ENCODE measurements around the gene GAS7. TPM values are rescaled to one million over a fixed set of nuclear protein-coding genes. Genes with fewer than 3 reads are reported as not detected.

Gene GAS7
- total and polyA plus RNA-seq, 7 donors: 1.4 to 16.9 (median 7.0) TPM

DNA sequence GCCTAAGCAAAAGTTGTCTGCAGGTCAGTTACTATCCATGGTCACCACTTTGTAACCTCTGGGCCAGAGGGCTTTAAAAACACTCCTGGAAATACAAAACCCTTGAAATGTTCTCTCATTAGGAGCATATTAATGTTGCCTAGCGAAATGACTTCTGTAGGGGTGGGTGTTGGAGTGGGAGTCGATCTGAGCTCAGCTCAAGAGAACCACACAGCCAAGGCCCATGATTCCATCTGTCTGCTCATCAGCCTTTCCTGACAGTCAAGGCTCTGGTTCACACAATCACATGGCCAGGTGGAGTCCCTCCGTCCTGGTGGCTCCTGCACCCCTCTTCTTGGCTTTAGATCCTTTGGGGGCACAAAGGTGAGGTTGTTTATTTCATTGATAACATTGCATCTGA lies 320.1 kb downstream of the GAS7 start:
- TF ChIP-seq, protein P1, sequence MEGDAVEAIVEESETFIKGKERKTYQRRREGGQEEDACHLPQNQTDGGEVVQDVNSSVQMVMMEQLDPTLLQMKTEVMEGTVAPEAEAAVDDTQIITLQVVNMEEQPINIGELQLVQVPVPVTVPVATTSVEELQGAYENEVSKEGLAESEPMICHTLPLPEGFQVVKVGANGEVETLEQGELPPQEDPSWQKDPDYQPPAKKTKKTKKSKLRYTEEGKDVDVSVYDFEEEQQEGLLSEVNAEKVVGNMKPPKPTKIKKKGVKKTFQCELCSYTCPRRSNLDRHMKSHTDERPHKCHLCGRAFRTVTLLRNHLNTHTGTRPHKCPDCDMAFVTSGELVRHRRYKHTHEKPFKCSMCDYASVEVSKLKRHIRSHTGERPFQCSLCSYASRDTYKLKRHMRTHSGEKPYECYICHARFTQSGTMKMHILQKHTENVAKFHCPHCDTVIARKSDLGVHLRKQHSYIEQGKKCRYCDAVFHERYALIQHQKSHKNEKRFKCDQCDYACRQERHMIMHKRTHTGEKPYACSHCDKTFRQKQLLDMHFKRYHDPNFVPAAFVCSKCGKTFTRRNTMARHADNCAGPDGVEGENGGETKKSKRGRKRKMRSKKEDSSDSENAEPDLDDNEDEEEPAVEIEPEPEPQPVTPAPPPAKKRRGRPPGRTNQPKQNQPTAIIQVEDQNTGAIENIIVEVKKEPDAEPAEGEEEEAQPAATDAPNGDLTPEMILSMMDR (IDR thresholded peaks at IDR 0.05): no peak
- Histone ChIP-seq H3K27me3 (ENCODE audit: insufficient read depth in 3 of 3, low read length in 2 of 3) (no peaks in the 10 kb centered on the region), H3K27ac (no peak overlapping the region), H3K4me3 (no peak overlapping the region), H3K9me3 (peaks cover 12% of the 10 kb centered on the region), H3K36me3 (ENCODE audit: insufficient read depth in 1 of 2, low read depth in 1 of 2) (no peaks in the 10 kb centered on the region), H3K4me1 (no peaks in the 10 kb centered on the region)
- DNase-seq: no peak
- WGBS, 3 donors: 71 to 74% (median 72%) methylated on average over 3 of the region's 3 CpGs
- ATAC-seq: no peak
- intact Hi-C loops (cut with DNase I): no loop called here

DNA sequence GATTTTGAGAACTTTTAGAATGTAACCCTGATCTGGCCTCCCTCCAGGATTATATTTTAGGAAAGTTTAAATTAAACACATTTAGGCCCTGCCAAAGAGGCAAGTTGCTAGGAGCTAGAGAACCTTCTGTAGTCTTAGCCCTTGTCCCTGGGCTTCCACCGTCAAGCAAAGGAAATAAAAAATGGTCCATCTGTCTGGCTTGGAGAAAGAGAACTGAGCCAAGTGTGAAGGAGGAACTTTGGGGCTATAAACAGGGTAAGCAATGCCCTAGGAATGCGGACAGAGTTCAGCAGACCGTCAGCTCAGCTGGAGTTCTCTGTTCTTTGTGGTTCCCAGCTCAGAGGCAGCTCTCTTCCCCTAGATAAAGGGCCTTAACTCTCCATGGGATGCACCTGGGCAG lies 323.0 kb downstream of the GAS7 start:
- no peak for ATAC-seq
- 41 to 62% (median 47%) methylated on average over 3 of the region's 3 CpGs for WGBS, 3 donors

DNA sequence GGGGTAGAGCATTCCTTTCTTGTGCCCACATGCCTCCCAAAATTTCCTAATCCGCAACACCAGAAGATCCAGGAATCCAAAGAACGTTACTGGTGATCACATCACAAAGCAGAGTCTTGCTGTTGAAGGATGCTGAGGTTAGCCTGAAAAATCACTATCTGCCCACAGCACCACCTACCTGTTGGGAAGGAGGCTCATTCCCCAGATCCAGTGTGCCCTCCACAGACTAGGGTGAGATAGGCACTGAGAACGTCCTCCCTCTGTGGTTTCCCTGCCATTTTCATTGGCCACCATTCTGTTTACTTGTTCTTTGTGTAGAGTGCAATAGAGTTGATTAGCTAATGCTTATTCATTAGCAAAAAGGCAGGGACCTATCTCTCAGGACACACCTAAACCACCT lies 323.7 kb downstream of the GAS7 start:
- TF ChIP-seq, protein P1 (IDR thresholded peaks at IDR 0.05): no peak
- no peak for ATAC-seq
- no peak overlapping the region for H3K4me3 ChIP-seq
- no peak for DNase-seq
- H3K9me3 ChIP-seq: no peaks in the 10 kb centered on the region
- H3K27ac ChIP-seq: no peak overlapping the region
- intact Hi-C loops (cut with DNase I): no loop called here
- no peaks in the 10 kb centered on the region for H3K27me3 ChIP-seq (ENCODE audit: insufficient read depth in 3 of 3, low read length in 2 of 3)
- no peaks in the 10 kb centered on the region for H3K36me3 ChIP-seq (ENCODE audit: insufficient read depth in 1 of 2, low read depth in 1 of 2)
- WGBS, 3 donors: 73 to 86% (median 79%) methylated on average over 3 of the region's 3 CpGs
- H3K4me1 ChIP-seq: no peaks in the 10 kb centered on the region

More for the DNA sequence above, 323.0 kb downstream of the GAS7 start:
- Histone ChIP-seq H3K4me1 (no peaks in the 10 kb centered on the region), H3K36me3 (ENCODE audit: insufficient read depth in 1 of 2, low read depth in 1 of 2) (no peaks in the 10 kb centered on the region), H3K9me3 (no peaks in the 10 kb centered on the region), H3K27me3 (ENCODE audit: insufficient read depth in 3 of 3, low read length in 2 of 3) (no peaks in the 10 kb centered on the region), H3K27ac (no peak overlapping the region), H3K4me3 (no peak overlapping the region)
- DNase-seq: no peak
- intact Hi-C loops (cut with DNase I): no loop called here
- TF ChIP-seq, protein P1 (IDR thresholded peaks at IDR 0.05): no peak

DNA sequence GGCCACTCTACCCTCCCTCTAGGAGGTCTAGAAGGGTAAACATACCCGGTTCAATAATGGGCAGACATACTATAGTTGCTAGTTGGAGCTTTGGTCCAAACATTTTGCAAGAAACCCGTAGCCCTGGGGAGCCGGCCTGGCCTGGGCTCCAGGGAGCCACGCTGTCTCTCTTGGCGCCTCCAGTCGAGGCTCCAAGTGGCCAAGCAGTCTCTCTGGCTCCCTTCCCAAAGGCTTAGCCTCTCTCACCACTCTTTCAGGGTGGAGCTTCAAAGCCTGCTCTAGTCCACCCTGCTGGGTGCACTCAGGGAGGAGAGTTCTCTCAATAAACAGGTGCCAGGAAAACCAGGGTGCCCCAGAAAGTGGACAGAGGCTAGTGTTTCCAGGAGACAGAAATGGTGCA lies 325.6 kb downstream of the GAS7 start:
- TF ChIP-seq, protein P1 (IDR thresholded peaks at IDR 0.05): no peak
- no peaks in the 10 kb centered on the region for H3K27me3 ChIP-seq (ENCODE audit: insufficient read depth in 3 of 3, low read length in 2 of 3)
- no peak overlapping the region for H3K27ac ChIP-seq
- WGBS, 3 donors: 52 to 69% (median 61%) methylated on average over 6 of the region's 6 CpGs
- intact Hi-C loops (cut with DNase I): no loop called here
- ATAC-seq (no peak), DNase-seq (no peak)
- no peak overlapping the region for H3K4me3 ChIP-seq
- H3K9me3 ChIP-seq: no peaks in the 10 kb centered on the region
- no peaks in the 10 kb centered on the region for H3K4me1 ChIP-seq
- no peaks in the 10 kb centered on the region for H3K36me3 ChIP-seq (ENCODE audit: insufficient read depth in 1 of 2, low read depth in 1 of 2)

DNA sequence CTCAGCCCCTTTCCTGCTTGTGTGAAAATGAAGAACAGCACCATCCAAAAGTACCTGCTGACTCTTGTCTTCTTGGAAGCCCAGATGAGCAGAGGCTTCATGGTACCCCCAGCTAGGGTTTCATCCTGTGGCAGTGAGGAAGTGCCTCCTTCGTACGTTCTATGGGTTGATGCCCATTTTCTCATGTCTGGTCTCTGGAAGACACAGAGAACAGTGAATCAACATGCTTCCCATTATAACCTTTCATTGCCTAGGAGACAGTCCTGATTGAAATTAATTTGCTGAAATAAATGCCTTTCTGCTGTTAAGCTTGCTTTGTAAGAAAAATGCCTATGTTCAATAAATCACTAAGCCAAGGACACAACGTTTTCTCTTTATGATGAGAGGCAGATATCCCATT lies 329.9 kb downstream of the GAS7 start:
- DNase-seq (no peak), ATAC-seq (no peak)
- Histone ChIP-seq H3K4me3 (no peak overlapping the region), H3K9me3 (no peaks in the 10 kb centered on the region), H3K27me3 (ENCODE audit: insufficient read depth in 3 of 3, low read length in 2 of 3) (no peaks in the 10 kb centered on the region), H3K27ac (no peak overlapping the region), H3K36me3 (ENCODE audit: insufficient read depth in 1 of 2, low read depth in 1 of 2) (no peaks in the 10 kb centered on the region), H3K4me1 (no peaks in the 10 kb centered on the region)
- 67 to 77% (median 74%) methylated on average over 3 of the region's 3 CpGs for WGBS, 3 donors
- TF ChIP-seq, protein P1 (IDR thresholded peaks at IDR 0.05): no peak
- intact Hi-C loops (cut with DNase I): loop anchor here in 1 of 2 donors (10.0 kb wide), 1 partner anchor 134 kb away; no protein-coding TSS in a partner anchor

Data from psoas muscle (tissue), 8 donors.